ENCODE data around the gene PSD4.

The PSD4 gene

GRCh38 chr2:113184531-113185230, 10.9 kb downstream of the PSD4 start:
- no peak for DNase-seq (ENCODE audit: low read depth)

- no peak for DNase-seq (ENCODE audit: low read depth)
Observed at GRCh38 chr2:113185664-113186432, 12.1 kb downstream of the PSD4 start.

GRCh38 chr2:113186433-113186796, 12.6 kb downstream of the PSD4 start:
- DNase-seq (ENCODE audit: low read depth) = no peak

- no peak for DNase-seq (ENCODE audit: low read depth)
Observed at GRCh38 chr2:113187771-113188170, 14.0 kb downstream of the PSD4 start.

DNA sequence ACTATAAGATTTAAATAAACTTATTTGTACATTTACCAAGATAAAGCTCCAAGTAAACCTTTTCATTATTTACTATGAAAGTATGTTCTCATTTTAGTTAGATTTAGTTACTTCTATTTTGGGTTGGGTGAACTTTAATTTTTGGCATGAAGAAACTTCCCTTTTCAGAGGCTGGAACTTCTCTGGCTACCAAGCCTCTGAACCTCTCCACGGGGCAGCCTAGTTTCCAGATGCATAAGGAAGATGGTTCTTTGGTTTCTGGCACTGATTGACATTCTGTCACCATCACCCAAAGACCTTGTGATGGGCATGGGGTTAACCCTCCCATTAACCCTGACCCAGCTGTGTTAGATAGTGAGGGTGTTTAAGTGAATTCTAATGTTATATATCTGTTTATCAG, 17.1 kb downstream of the PSD4 start:
- no peak for DNase-seq (ENCODE audit: low read depth)

DNA sequence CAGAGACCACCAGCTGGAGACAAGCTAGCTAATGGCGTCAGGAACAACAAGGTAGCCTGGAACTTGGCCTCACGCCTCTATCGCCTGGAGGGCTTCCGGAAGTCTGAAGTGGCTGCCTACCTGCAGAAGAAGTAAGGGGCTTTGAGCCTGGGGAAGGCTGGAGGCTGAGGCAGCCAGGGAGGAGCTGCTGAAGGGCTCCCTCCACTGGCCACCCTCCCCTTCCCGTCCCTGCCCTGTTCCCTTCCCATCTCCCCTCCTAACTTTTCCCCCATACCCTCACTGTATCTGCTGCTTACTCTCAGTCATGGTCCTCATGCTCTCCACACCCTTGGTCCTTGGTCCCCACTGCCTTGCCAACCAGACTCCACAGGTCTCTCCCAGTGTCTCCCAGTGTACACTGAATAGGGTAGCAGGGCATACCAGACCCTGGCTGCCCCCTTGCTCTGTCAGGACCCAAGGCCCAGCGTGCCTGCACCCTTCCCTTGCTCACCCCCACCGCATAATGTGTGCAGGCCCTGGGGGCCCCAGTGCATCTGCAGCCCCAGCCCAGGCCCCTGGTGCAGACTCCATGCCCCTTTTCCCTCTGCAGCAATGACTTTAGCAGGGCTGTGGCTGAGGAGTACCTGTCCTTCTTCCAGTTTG, 18.8 kb downstream of the PSD4 start:
- DNase-seq (ENCODE audit: low read depth) = no peak

DNA sequence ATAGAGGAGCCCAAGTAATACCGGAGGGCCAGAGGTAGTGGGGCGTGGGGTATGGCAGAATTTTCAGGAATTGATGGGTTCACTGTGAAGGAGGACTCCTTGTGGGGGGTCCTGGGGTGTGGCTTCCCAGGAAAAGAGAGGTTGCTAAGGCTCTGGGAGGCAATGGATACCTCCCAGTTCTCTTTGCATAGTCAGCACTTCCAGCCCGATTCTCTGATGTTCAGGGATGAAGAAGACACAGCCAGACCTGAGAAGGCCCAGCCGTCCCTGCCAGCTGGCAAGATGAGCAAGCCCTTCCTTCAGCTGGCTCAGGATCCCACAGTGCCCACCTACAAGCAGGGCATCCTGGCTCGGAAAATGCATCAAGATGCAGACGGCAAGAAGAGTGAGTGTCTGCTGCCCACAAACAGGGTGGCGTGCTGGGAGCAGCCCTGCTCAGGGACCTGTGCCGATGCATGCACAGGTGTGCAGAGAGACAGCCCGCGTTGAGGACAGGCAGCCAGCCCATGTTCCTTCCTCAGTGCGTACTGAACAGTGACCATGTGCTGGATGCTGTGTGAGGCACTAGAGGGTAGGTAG, 22.2 kb downstream of the PSD4 start:
- DNase-seq (ENCODE audit: low read depth) = no peak

DNA sequence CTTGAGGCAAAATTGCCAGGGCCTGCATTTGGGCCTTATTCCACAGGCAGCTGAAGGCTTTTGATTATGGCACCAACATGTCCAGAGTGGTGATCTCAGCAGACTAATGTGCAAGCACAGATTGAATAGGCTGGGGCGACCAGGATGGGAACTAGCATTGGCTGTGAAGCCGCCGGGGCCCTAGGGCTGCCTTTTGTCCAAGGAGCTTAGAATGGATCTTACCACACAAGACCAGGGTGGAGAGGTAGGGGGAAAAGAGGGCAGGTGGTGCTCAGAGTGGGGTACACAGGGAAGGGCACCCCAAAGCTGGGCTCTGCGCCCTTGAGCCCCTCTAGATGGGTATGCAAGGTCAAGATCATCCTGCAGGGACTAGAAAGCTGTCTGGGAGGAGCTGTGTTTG, 23.1 kb downstream of the PSD4 start:
- DNase-seq (ENCODE audit: low read depth) = no peak

DNA sequence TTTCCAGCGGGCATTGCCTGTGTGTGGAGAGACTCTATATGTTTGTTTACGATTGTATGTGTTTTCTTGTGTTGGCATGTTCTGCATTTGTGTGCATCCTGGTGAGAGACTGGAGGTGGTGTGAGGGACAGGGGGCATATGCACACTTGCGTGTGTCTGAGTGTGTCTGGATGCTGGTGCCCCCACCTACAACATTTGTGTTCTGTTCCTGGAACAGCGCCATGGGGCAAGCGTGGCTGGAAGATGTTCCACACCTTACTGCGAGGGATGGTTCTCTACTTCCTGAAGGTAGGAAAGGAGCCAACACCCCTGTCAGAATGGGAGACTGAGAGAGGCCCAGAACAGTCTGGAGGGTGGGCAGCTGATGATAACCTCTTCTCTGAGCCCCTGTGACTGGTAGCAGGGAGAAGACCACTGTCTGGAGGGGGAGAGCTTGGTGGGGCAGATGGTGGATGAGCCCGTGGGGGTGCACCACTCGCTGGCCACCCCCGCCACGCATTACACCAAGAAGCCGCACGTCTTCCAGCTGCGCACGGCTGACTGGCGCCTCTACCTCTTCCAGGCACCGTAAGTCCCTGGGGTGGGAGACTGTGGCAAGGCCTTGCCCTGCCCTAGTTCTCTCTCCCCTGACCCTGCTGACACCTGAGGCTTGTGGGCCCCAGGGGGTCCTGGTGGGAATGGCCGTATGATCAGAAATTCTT, 23.7 kb downstream of the PSD4 start:
- no peak for DNase-seq (ENCODE audit: low read depth)

DNA sequence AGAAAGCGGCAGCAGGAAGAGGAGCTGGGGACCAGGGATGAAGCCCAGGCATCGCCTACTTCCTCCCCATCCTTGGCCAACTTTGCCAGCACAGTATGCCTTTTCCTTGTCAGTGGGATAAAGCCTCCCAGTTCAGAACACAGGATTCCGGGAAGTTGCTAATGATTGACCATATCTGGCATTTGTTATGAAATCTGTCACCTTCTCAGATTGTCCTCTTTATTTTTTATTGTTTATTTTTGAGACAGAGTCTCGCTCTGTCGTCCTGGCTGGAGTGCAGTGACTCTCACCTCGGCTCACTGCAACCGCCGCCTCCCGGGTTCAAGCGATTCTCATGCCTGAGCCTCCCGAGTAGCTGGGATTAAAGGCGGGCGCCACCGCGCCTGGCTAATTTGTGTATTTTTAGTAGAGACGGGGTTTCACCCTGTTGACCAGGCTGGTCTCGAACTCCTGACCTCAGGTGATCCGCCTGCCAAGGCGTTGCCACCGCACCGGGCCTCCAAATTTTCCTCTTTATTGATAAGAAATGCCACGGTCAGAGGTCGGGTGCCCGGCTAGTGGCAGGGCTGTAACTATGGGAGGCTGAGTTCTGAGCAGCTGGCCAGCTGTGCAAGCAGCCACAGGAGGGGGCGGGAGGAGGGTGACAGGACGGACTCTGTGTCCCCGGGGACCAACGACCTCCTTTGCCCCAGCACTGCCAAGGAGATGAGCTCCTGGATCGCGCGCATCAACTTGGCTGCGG, 24.4 kb downstream of the PSD4 start:
- no peak for DNase-seq (ENCODE audit: low read depth)

DNA sequence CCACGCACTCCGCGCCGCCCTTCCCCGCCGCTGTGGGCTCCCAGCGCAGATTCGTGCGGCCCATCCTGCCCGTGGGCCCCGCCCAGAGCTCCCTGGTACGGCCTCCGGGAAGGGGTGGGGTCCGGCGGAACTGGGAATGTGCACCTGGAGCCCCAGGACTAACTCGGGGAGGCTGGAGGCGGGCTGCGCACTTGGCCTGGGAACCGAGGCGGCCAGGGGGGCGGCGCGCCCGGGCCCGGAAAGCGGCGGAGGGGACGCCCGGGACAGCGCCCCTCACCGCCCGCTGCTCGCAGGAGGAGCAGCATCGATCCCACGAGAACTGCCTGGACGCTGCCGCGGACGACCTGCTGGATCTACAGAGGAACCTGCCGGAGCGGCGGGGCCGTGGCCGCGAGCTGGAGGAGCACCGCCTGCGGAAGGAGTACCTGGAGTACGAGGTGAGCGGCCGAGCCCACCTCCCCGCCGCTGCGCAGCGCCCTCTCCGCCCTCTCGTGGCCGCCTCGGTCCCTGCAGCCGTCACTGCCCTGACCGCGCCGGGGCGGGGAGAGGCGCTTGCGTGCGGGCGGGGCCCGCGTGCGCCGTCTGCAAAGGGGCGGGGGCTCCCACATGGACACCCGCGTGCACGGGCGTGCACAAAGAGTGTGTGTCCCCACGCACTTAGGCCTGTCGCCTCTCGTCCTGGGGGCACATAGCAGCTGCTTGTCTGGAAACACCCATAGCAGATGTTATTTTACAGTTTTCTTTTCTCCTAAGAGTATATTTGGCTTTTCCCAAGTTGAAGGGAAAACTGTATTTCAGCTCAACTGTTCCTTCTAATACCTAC, 25.2 kb downstream of the PSD4 start:
- DNase-seq (ENCODE audit: low read depth) = peak; percentile 51

GRCh38 chr2:113200236-113200635, 26.5 kb downstream of the PSD4 start:
- no peak for DNase-seq (ENCODE audit: low read depth)

GRCh38 chr2:113200736-113201490, 27.1 kb downstream of the PSD4 start:
- DNase-seq (ENCODE audit: low read depth) = no peak

- no peak for DNase-seq (ENCODE audit: low read depth)
Observed at GRCh38 chr2:113201496-113202304, 27.9 kb downstream of the PSD4 start.

GRCh38 chr2:113202305-113203216, 28.8 kb downstream of the PSD4 start:
- DNase-seq (ENCODE audit: low read depth) = no peak

- no peak for DNase-seq (ENCODE audit: low read depth)
Observed at GRCh38 chr2:113203217-113203530, 29.4 kb downstream of the PSD4 start.

DNA sequence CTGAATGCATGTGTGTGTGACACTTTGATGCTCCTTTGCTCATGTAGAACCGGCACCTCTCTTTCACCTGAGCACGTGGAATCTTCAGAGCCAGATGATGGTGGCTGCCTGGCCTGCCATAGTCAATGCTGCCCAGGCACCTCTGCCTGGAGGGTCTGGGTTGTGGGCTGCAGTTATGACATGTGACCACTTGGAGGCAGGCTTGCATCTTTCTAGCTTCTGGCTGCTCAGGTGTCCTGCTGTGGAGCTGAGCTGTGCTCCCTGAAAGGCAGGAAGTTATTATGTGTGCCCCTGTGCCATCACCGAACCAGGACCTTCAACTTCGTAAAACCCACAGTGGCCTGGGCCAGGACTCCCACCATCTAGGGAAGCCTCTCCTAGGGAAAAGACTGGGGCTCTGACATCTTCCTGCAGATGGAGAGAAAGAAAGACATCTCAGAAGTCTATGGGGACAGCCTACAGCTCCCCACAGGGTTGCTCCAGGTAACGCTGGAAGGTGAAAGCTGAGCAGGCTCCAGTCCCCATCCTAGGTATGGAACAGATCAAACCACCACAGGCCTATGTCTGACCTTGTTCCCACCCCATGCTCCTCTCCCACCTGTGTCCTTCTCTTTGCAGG, 30.2 kb downstream of the PSD4 start:
- DNase-seq (ENCODE audit: low read depth) = peak; percentile 58

GRCh38 chr2:113206251-113206650, 32.5 kb downstream of the PSD4 start:
- DNase-seq (ENCODE audit: low read depth) = no peak
